ENCODE results near the gene PCBD1.

PCBD1 gene

DNA sequence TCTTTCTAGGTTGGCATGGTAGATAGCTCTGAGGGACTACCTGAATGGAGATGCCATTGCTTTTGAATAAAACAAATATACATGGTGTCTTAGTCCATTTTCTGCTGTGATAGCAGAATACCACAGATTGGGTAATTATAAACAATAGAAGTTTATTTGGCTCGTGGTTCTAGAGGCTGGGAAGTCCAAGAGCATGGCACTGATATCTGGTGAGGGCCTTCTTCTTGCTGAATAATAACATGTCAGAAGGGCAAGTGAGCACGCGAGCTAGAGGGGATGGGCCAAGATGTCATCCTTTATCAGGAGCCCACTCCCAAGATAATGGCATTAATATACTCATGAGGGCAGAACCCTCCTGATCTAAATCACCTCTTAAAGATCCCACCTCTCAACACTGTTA is 50.7 kb downstream of the PCBD1 start:
- Histone ChIP-seq H3K4me3 (replicated peaks; ENCODE audit: insufficient read depth, low read length) (no peak overlapping the region), H3K27ac (replicated peaks) (no peak overlapping the region), H3K27me3 (ENCODE audit: insufficient read depth, poor library complexity, severe bottlenecking) (no peaks in the 10 kb centered on the region)
- no peak for TF ChIP-seq GABPA (IDR thresholded peaks at IDR 0.05; ENCODE audit: low read depth)
- TF ChIP-seq SPI1 (IDR thresholded peaks at IDR 0.05; ENCODE audit: borderline replicate concordance, low read depth): no peak
- TF ChIP-seq, protein P1, sequence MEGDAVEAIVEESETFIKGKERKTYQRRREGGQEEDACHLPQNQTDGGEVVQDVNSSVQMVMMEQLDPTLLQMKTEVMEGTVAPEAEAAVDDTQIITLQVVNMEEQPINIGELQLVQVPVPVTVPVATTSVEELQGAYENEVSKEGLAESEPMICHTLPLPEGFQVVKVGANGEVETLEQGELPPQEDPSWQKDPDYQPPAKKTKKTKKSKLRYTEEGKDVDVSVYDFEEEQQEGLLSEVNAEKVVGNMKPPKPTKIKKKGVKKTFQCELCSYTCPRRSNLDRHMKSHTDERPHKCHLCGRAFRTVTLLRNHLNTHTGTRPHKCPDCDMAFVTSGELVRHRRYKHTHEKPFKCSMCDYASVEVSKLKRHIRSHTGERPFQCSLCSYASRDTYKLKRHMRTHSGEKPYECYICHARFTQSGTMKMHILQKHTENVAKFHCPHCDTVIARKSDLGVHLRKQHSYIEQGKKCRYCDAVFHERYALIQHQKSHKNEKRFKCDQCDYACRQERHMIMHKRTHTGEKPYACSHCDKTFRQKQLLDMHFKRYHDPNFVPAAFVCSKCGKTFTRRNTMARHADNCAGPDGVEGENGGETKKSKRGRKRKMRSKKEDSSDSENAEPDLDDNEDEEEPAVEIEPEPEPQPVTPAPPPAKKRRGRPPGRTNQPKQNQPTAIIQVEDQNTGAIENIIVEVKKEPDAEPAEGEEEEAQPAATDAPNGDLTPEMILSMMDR (IDR thresholded peaks at IDR 0.05; ENCODE audit: insufficient read depth, low read length): no peak
- TF ChIP-seq POLR2AphosphoS5 (IDR thresholded peaks at IDR 0.05; ENCODE audit: low read depth): no peak
- no peak for DNase-seq (ENCODE audit: low read depth in 1 of 2, low spot score in 1 of 2)

DNA sequence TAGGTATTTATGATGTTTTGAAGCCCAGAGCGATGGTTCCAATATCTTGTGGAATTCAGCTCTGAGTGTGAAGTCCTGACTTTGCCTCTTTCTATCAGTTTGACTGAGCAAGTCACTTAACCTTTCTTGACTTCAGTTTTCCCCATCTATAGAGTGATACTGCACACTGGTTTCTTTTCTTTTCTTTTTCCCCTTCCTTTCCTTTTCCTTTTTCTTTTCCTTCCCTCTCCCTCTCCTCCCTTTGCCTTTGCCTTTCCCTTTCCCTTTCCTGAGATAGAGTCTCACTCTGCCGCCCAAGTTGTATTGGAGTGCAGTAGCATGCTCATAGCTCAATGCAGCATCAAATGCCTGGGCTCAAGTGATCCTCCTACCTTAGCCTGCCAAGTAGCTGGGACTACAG is 52.0 kb downstream of the PCBD1 start:
- no peak overlapping the region for H3K4me3 ChIP-seq (replicated peaks; ENCODE audit: insufficient read depth, low read length)
- no peak overlapping the region for H3K27ac ChIP-seq (replicated peaks)
- no peak for TF ChIP-seq POLR2AphosphoS5 (IDR thresholded peaks at IDR 0.05; ENCODE audit: low read depth)
- no peak for TF ChIP-seq SPI1 (IDR thresholded peaks at IDR 0.05; ENCODE audit: borderline replicate concordance, low read depth)
- TF ChIP-seq, protein P1 (IDR thresholded peaks at IDR 0.05; ENCODE audit: insufficient read depth, low read length): no peak
- TF ChIP-seq, protein P2, sequence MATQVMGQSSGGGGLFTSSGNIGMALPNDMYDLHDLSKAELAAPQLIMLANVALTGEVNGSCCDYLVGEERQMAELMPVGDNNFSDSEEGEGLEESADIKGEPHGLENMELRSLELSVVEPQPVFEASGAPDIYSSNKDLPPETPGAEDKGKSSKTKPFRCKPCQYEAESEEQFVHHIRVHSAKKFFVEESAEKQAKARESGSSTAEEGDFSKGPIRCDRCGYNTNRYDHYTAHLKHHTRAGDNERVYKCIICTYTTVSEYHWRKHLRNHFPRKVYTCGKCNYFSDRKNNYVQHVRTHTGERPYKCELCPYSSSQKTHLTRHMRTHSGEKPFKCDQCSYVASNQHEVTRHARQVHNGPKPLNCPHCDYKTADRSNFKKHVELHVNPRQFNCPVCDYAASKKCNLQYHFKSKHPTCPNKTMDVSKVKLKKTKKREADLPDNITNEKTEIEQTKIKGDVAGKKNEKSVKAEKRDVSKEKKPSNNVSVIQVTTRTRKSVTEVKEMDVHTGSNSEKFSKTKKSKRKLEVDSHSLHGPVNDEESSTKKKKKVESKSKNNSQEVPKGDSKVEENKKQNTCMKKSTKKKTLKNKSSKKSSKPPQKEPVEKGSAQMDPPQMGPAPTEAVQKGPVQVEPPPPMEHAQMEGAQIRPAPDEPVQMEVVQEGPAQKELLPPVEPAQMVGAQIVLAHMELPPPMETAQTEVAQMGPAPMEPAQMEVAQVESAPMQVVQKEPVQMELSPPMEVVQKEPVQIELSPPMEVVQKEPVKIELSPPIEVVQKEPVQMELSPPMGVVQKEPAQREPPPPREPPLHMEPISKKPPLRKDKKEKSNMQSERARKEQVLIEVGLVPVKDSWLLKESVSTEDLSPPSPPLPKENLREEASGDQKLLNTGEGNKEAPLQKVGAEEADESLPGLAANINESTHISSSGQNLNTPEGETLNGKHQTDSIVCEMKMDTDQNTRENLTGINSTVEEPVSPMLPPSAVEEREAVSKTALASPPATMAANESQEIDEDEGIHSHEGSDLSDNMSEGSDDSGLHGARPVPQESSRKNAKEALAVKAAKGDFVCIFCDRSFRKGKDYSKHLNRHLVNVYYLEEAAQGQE (IDR thresholded peaks at IDR 0.05; ENCODE audit: insufficient replicate concordance, low read depth): no peak
- TF ChIP-seq GABPA (IDR thresholded peaks at IDR 0.05; ENCODE audit: low read depth): no peak

DNA sequence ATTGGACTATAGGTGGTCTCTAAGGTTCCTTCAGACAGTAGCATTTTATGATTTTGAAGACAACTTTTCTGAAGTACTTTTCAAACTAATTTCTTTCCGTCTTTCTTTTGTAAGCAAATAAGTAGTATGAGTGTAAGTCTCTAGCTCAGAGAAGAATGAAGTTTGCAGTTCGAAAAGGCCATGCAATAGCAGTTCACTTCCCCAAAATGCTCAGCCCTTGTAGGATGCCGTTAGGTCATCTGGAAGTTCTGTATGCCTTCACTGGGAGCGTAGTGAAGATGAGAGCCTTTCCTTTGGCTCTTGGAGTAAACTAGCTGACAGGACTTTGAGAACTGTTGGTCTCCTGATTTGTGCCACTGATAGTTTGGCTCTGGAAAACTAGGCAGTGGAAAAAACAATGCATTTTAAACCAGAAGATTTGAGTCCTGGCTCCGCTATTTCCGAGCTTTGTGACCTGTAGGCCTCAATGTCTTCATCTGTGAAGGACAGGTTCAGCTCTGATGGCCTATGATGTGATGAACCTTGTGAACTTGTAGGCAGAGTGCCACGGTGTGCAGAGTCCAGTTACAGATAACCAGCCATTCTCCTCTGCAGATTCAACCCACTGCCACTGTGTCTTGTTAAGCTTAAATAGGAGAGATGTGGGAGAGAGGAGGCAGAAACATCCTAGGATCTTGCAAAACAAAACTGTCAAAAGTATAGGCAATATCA is 53.8 kb downstream of the PCBD1 start:
- no peak overlapping the region for H3K27ac ChIP-seq (replicated peaks)
- DNase-seq (ENCODE audit: low read depth in 1 of 2, low spot score in 1 of 2): peak in 1 of 2 experiments; percentile 38
- no peak overlapping the region for H3K4me3 ChIP-seq (replicated peaks; ENCODE audit: insufficient read depth, low read length)
- TF ChIP-seq, protein P2 (IDR thresholded peaks at IDR 0.05; ENCODE audit: insufficient replicate concordance, low read depth): no peak
- TF ChIP-seq POLR2AphosphoS5 (IDR thresholded peaks at IDR 0.05; ENCODE audit: low read depth) (no peak), GABPA (IDR thresholded peaks at IDR 0.05; ENCODE audit: low read depth) (no peak), SPI1 (IDR thresholded peaks at IDR 0.05; ENCODE audit: borderline replicate concordance, low read depth) (peak; percentile 94)
- TF ChIP-seq, protein P1 (IDR thresholded peaks at IDR 0.05; ENCODE audit: insufficient read depth, low read length): no peak
- no peaks in the 10 kb centered on the region for H3K27me3 ChIP-seq (ENCODE audit: insufficient read depth, poor library complexity, severe bottlenecking)

More for the DNA sequence above, 52.0 kb downstream of the PCBD1 start:
- DNase-seq (ENCODE audit: low read depth in 1 of 2, low spot score in 1 of 2): no peak
- no peaks in the 10 kb centered on the region for H3K27me3 ChIP-seq (ENCODE audit: insufficient read depth, poor library complexity, severe bottlenecking)
